Colonic mucosa (tissue), 4 donors: ENCODE results near the gene CFL1. TPM values are rescaled to one million over a fixed set of nuclear protein-coding genes. Genes with fewer than 3 reads are reported as not detected.

Experiments used
- DNase-seq: peaks from one replicate; pipeline ENCODE4 v3.0.0-alpha.2; 2020
- H3K27ac ChIP-seq: fragments of 200-600 bp; one replicate; pipeline ENCODE4 v1.8.0; 2021
- H3K27me3 ChIP-seq: fragments of 200-600 bp; one replicate; pipeline ENCODE4 v1.8.0; 2021
- H3K36me3 ChIP-seq: fragments of 200-600 bp; one replicate; pipeline ENCODE4 v1.8.0; 2021
- H3K4me1 ChIP-seq: fragments of 200-600 bp; one replicate; pipeline ENCODE4 v1.8.0; 2021; ENCODE audit warnings: mild to moderate bottlenecking
- H3K4me3 ChIP-seq: fragments of 200-600 bp; one replicate; pipeline ENCODE4 v1.8.0; 2021
- H3K9ac ChIP-seq, 2 donors: one replicate each; pipeline ENCODE4 v1.7.0; 2013; ENCODE audit warnings: control low read depth in 2 of 2, low read depth in 2 of 2, low read length in 2 of 2
- H3K9me3 ChIP-seq: fragments of 200-600 bp; one replicate; pipeline ENCODE4 v1.8.0; 2021
- intact Hi-C: fragments of 100-400 bp; cut with DNase I; formaldehyde crosslinking; loops from one replicate; pipeline ENCODE4 v1.14.1; 2022
- total RNA-seq, 2 donors: library from RNA; stranded (reverse); fragmentation: NEBNext Ultra II Directional in 1 of 2; extraction: Animal tissue kit (Norgen Biotek cat#: 25700) in 1 of 2; gene quantifications; one replicate each; pipeline ENCODE4 v1.2.1, GENCODE V29; 2021
- TF ChIP-seq, protein P1 (sequence below): fragments of 200-600 bp; IDR thresholded peaks from one replicate; pipeline ENCODE4 v1.8.0; 2022; ENCODE audit warnings: antibody characterized with exemption, mild to moderate bottlenecking
- donor health status: healthy.
- donor health status: DM: no; HTN: no; CAD: no.
- donor health status: DM: no; HTN: no; CAD: no.

The CFL1 gene
- total RNA-seq, 2 donors from 2014 or later = 1,832 to 1,932 TPM

DNA sequence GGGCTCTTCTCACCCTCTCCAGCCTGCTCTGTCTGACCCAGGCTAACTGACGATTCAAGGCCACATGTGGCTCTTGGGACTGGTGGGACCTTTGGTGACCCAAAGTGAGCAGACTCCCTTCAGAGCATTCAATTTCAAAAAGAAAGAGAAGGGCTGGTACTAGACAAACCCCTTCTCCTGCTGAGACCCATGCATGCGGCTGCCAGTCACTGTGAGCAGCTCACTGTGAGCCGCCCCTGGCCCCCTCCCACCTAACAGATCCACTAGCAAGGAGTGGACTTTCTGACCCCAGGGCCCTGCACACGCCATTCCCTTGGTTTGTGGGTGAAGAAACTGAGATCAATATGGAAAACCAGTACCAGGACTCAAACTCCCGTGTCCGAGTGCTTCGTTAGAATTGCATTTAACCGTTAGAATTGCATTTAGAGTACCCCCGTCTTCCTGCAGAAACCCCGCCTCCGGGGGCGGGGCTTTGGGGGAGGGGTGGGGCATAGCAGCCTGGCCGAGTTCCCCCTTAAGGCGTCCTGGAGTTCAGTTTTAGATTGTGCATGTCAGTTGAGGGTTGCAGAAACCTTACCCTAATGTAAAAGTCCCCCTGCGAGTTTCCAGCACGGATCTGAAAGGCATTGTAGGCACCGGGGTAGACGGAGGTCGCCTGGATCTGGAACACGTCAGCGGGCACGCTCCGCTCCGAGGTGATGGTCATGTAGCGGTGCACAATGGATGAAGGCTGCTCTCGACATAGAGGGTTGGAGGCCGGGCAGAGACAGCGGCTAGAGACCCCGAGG lies 9.5 kb upstream of the CFL1 start:
- DNase-seq = no peak
- H3K4me1 ChIP-seq = no peaks in the 10 kb centered on the region
- H3K4me3 ChIP-seq = no peak overlapping the region
- intact Hi-C loops = no loop called here
- H3K27ac ChIP-seq = no peak overlapping the region
- no peaks in the 10 kb centered on the region for H3K9me3 ChIP-seq
- no peak overlapping the region for H3K9ac ChIP-seq
- H3K36me3 ChIP-seq = peaks cover 4% of the 10 kb centered on the region
- TF ChIP-seq, protein P1, sequence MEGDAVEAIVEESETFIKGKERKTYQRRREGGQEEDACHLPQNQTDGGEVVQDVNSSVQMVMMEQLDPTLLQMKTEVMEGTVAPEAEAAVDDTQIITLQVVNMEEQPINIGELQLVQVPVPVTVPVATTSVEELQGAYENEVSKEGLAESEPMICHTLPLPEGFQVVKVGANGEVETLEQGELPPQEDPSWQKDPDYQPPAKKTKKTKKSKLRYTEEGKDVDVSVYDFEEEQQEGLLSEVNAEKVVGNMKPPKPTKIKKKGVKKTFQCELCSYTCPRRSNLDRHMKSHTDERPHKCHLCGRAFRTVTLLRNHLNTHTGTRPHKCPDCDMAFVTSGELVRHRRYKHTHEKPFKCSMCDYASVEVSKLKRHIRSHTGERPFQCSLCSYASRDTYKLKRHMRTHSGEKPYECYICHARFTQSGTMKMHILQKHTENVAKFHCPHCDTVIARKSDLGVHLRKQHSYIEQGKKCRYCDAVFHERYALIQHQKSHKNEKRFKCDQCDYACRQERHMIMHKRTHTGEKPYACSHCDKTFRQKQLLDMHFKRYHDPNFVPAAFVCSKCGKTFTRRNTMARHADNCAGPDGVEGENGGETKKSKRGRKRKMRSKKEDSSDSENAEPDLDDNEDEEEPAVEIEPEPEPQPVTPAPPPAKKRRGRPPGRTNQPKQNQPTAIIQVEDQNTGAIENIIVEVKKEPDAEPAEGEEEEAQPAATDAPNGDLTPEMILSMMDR = no peak
- H3K27me3 ChIP-seq = no peaks in the 10 kb centered on the region

DNA sequence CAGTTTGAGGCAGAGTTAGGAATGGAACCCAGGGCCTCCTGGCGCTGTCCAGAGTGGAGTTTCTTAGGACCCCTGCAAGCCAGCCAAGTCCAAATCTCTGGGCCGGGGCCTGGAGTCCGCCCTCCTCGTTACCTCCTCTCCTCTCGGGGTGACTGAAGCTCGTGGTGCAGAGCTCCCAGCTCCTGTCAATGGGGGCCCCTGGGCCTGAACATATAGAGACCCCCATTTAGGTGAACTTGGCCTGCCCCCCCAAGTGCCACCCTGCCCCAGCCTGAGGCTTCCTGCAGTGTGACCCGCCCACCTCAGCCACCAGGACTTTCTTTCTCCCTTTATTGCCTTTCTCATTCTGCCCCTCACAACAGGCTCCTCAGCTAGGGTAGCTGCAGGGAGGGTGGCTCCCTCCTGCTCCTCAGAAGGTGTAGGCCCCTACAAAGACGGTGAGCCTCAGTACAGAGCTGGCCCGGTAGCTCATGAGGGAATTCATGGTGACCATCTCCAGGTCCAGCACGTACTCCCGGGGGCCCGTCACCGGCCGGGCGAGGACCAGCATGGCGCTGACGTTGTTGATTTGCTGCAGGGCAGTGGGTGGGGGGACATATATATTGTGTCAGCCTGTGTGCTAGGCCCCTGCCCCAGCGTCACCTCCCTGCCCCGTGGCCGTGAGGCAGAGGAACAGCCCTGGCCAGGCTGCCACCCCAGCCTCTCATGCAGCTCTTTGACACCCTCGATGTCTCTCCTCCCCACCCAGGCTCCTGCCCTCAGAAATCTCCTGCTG lies 8.7 kb upstream of the CFL1 start:
- Histone ChIP-seq H3K4me3 (no peak overlapping the region), H3K27ac (no peak overlapping the region), H3K27me3 (no peaks in the 10 kb centered on the region), H3K9ac (no peak overlapping the region), H3K9me3 (no peaks in the 10 kb centered on the region), H3K4me1 (peaks cover 6% of the 10 kb centered on the region), H3K36me3 (peaks cover 7% of the 10 kb centered on the region)
- intact Hi-C loops = no loop called here
- no peak for DNase-seq
- TF ChIP-seq, protein P1 = no peak

DNA sequence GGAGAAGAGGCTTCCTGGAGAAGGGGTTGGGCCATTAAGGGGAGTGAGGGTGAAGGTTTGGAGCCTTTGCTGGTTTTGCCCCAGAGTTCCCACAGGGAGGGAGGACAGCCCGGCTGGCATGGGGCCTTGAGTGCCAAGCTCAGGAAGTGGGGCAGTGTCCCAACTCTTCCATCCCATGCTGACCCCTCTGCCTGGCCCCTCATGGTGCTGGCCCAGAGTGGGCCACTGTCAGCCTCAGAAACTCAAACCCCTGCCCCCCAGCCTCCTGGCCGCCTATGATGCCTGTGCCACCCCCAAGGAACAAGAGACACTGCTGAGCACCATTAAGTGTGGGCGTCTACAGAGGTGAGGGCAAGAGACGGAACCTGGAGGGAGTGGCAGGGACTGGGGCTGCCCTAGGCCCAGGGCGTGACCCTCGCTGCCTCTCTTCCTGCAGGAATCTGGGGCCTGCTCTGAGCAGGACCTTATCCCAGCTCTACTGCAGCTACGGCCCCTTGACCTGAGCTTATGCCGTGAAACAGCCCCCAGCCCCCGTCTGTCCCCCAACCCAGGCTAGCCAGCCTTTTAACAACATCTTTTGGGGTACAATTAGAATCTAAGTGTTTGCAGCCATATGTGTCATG lies 7.7 kb upstream of the CFL1 start:
- H3K4me3 ChIP-seq = no peak overlapping the region
- no peaks in the 10 kb centered on the region for H3K9me3 ChIP-seq
- H3K4me1 ChIP-seq = peaks cover 11% of the 10 kb centered on the region
- TF ChIP-seq, protein P1 = no peak
- no peak for DNase-seq
- intact Hi-C loops = no loop called here
- H3K9ac ChIP-seq = no peak overlapping the region
- H3K27ac ChIP-seq = no peak overlapping the region
- no peaks in the 10 kb centered on the region for H3K27me3 ChIP-seq
- peaks cover 7% of the 10 kb centered on the region for H3K36me3 ChIP-seq

DNA sequence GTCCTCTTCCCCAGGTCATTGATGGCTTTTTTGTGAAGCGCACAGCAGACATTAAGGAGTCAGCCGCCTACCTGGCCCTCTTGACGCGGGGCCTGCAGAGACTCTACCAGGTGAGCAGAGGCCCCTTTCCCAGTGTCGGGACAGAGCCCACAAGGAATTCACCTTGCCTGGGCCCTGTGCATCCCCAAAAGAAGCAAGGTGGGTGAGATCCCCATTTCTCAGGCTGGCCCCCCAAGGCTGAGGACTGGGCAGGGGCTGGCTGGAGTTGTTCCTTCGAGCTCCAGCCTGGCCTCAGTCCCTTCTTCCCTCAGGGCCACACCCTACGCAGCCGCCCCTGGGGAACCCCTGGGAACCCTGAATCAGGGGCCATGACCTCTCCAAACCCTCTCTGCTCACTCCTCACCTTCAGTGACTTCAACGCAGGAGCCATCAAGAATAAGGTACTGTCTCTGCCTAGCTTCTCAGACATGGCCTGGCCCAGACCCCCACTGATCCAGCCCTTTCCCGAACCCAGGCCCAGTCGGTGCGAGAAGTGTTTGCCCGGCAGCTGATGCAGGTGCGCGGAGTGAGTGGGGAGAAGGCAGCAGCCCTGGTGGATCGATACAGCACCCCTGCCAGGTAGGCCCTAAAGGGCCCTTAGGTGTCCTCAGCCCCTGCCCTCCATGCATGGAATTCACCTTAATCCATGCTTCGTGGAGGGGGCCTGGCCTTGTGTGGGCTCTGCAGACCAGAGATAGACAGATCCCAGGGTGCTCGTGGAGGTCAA lies 6.9 kb upstream of the CFL1 start:
- H3K36me3 ChIP-seq = peaks cover 7% of the 10 kb centered on the region
- H3K27ac ChIP-seq = no peak overlapping the region
- no peak overlapping the region for H3K4me3 ChIP-seq
- no peaks in the 10 kb centered on the region for H3K27me3 ChIP-seq
- no peak for DNase-seq
- peaks cover 11% of the 10 kb centered on the region for H3K4me1 ChIP-seq
- H3K9me3 ChIP-seq = no peaks in the 10 kb centered on the region
- intact Hi-C loops = no loop called here
- H3K9ac ChIP-seq = no peak overlapping the region
- TF ChIP-seq, protein P1 = no peak
